K562 (cell line): ENCODE results near the gene TDRD10. TPM values are rescaled to one million over a fixed set of nuclear protein-coding genes. Genes with fewer than 3 reads are reported as not detected.

ENCODE experiments used
- ARID2 ChIP-seq: fragments of 450-650 bp; IDR thresholded peaks from 2 replicates; pipeline ENCODE4 v1.6.1; 2017; ENCODE audit warnings: antibody characterized with exemption, mild to moderate bottlenecking
- BDP1 ChIP-seq: IDR thresholded peaks from 3 replicates; pipeline ENCODE4 v1.6.1; 2011; ENCODE audit not compliant: insufficient read length, insufficient read depth
- BRD9 ChIP-seq: fragments of 450-650 bp; IDR thresholded peaks from 2 replicates; pipeline ENCODE4 v1.6.1; 2018; ENCODE audit warnings: low read depth; ENCODE audit not compliant: partially characterized antibody
- CREB3 ChIP-seq: fragments of 450-650 bp; conservative IDR thresholded peaks from 2 replicates; pipeline ENCODE4 v1.6.1; 2016; ENCODE audit warnings: missing genetic modification characterization, low read depth, mild to moderate bottlenecking, missing compliant biosample characterization, moderate library complexity
- DEAF1 ChIP-seq: fragments of 450-650 bp; formaldehyde crosslinking; IDR thresholded peaks from 2 replicates; pipeline ENCODE4 v1.4.0; 2020; ENCODE audit warnings: mild to moderate bottlenecking, moderate library complexity
- GATAD2A ChIP-seq: fragments of 450-650 bp; IDR thresholded peaks from 2 replicates; pipeline ENCODE4 v1.6.1; 2017
- GATAD2B ChIP-seq: fragments of 450-650 bp; IDR thresholded peaks from 2 replicates; pipeline ENCODE4 v1.6.1; 2017; ENCODE audit warnings: mild to moderate bottlenecking, borderline replicate concordance
- JUN ChIP-seq, 2 experiments: sonication (generic) in 1 of 2; formaldehyde crosslinking in 1 of 2; IDR thresholded peaks; 2 replicates each; pipeline versions ENCODE4 v1.6.1 to v1.8.0; 2012 to 2022; ENCODE audit warnings: borderline replicate concordance in 2 of 2, mild to moderate bottlenecking in 2 of 2, improper control_type of control experiment in 1 of 2, low read depth in 1 of 2, low read length in 1 of 2, missing genetic modification reagents in 1 of 2
- KDM1A ChIP-seq, 2 experiments: fragments of 450-650 bp; IDR thresholded peaks; 2 replicates each; pipeline ENCODE4 v1.6.1; 2016; ENCODE audit warnings: mild to moderate bottlenecking in 2 of 2
- LCOR ChIP-seq: sonication (generic); formaldehyde crosslinking; IDR thresholded peaks from 2 replicates; pipeline ENCODE4 v1.8.0; 2022; ENCODE audit warnings: mild to moderate bottlenecking, missing genetic modification reagents
- MAFF ChIP-seq: IDR thresholded peaks from 2 replicates; pipeline ENCODE4 v1.6.1; 2012; ENCODE audit warnings: low read length, improper control_type of control experiment
- MBD1 ChIP-seq: fragments of 250-450 bp; sonication (Bioruptor Pico); IDR thresholded peaks from 2 replicates; pipeline ENCODE4 v1.8.0; 2022; ENCODE audit warnings: inconsistent platforms
- SRF ChIP-seq, 2 experiments: fragments of 250-450, 450-650 bp in 1 of 2; sonication (Bioruptor Pico) in 1 of 2; sonication (generic) in 1 of 2; formaldehyde crosslinking; IDR thresholded peaks; 2 replicates each; pipeline versions ENCODE4 v1.5.0 to v1.5.1; 2020 to 2022; ENCODE audit warnings: mild to moderate bottlenecking in 1 of 2, missing genetic modification reagents in 1 of 2
- TFAP4 ChIP-seq: sonication (generic); formaldehyde crosslinking; IDR thresholded peaks from 2 replicates; pipeline ENCODE4 v1.8.0; 2022; ENCODE audit warnings: missing genetic modification reagents, mild to moderate bottlenecking, moderate library complexity, borderline replicate concordance
- ZNF165 ChIP-seq: fragments of 250-450 bp; sonication (Bioruptor Pico); IDR thresholded peaks from 2 replicates; pipeline ENCODE4 v1.4.0; 2020; ENCODE audit warnings: borderline replicate concordance
- ZNF316 ChIP-seq: fragments of 450-650 bp; IDR thresholded peaks from 2 replicates; pipeline ENCODE4 v1.6.1; 2016
- ZNF589 ChIP-seq: fragments of 200-800 bp; sonication (Bioruptor generic); IDR thresholded peaks from 2 replicates; pipeline ENCODE4 v1.6.1; 2016; ENCODE audit warnings: low read depth, missing genetic modification characterization, missing compliant biosample characterization
- polyA plus RNA-seq, 8 experiments: library from polyadenylated mRNA; depleted of rRNA in 4 of 8; stranded (reverse) in 5 of 8; unstranded in 3 of 8; fragments of >200 nt; fragmentation: Nextera tagmentation in 2 of 8; fragmentation: Illumina TruSeq in 1 of 8; extraction: Ambion mirVana in 2 of 8; extraction: Trizol in 1 of 8; gene quantifications; 2 replicates each; pipeline versions ENCODE4 v1.2.1 to v1.2.3, GENCODE V29; 2011 to 2014; ENCODE audit warnings: inconsistent platforms in 1 of 8, missing spikeins in 1 of 8
- total RNA-seq, 7 experiments: library from RNA; depleted of rRNA in 6 of 7; stranded (reverse); fragments of >200 nt in 6 of 7; fragmentation: Illumina TruSeq in 2 of 7; extraction: Trizol in 2 of 7; gene quantifications; 2 replicates each; pipeline versions ENCODE4 v1.2.1 to v1.2.3, GENCODE V29; 2011 to 2021; ENCODE audit warnings: low replicate concordance in 1 of 7

Gene TDRD10
- total and polyA plus RNA-seq, 9 of the 15 experiments (the other 6 are each of a cell fraction or from before 2014, with no cell fraction given) = not detected

- no peak for TF ChIP-seq BDP1
- no peak for TF ChIP-seq ZNF589 (CRISPR knock-in tag)
- peak; percentile 45; the same call in 1 of the 2 replicates for TF ChIP-seq TFAP4 (CRISPR knock-in tag)
- TF ChIP-seq SRF (CRISPR knock-in tag; IDR thresholded peaks at IDR 0.05) = peak in 1 of 2 experiments; percentile 87; a peak in 2 of 4 replicates
- peak; percentile 16; the same call in 1 of the 2 replicates for TF ChIP-seq GATAD2B
- TF ChIP-seq KDM1A (IDR thresholded peaks at IDR 0.05) = no peak
- peak; percentile 100 for TF ChIP-seq ZNF316
- TF ChIP-seq BRD9 = no peak
- TF ChIP-seq MAFF = peak; percentile 99
- no peak for TF ChIP-seq ZNF165 (CRISPR knock-in tag)
- no peak for TF ChIP-seq GATAD2A
- TF ChIP-seq CREB3 (tag) = no peak
- no peak for TF ChIP-seq JUN (IDR thresholded peaks at IDR 0.05; ENCODE audit: borderline replicate concordance, low read depth, low read length)
- TF ChIP-seq JUN (CRISPR knock-in tag; IDR thresholded peaks at IDR 0.05; ENCODE audit: borderline replicate concordance) = no peak
- TF ChIP-seq DEAF1 (CRISPR knock-in tag) = peak; percentile 97
- TF ChIP-seq LCOR = 0 out of 2 replicates have a peak, but pooled peaks have one; percentile 59
- TF ChIP-seq MBD1 (CRISPR knock-in tag) = 0 out of 2 replicates have a peak, but pooled peaks have one; percentile 57
- peak; percentile 68; the same call in 1 of the 2 replicates for TF ChIP-seq ARID2
Measured at GRCh38 chr1:154479764-154480421, 22.1 kb upstream of the TDRD10 start (continued).
